Activated CD8-positive, alpha-beta memory T cell treated with anti-CD3 and anti-CD28 coated beads for 24 hours (primary cell): Measurements from ENCODE around the gene LRP10.

Source experiments
- DNase-seq: peaks from one replicate; pipeline ENCODE4 v3.0.0-alpha.2; 2020

LRP10 gene

DNA sequence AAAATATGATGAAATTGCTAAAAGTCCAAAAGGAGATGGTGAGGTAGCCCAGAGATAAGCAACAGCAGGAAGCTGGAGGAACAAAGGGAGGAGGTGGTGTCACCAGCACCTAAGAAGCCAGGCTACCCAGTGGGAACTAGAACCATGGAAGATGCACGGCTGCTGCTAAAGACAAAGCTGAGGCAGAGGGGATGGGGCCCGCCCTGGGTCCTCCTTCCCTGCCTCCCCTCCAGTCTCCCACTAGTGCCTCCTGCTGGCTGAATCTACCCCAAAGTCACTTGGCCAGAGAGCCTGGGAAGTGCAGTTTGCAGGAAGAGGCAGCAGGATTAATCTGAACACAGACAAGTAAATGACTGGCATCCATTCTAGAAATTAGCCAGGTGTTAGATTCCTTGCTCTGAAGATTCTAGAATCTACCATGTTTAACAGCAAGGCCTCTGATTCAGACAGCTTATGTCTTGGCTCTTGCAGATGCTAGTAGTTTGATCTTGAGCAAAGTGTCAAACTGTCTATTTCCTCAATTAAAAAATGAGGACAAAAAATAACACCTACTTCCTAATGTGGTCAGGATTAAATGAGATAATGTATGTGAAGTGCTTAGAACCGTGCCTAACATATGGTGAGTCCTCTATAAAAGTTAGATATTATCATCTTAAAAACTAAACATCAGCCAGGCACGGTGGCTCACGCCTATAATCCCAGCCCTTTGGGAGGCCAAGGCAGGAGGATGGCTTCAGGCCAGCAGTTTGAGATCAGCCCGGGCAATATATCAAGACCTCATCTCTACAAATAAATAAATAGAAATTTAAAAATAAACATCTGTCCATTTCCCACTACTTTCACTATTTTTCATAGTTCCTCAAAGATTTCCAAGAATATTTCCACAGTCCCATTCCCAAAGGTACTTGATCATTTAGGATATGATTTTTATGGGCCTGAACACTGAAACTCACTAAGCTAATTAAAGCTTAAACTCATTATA lies 5.8 kb upstream of the LRP10 start:
- DNase-seq: no peak

DNA sequence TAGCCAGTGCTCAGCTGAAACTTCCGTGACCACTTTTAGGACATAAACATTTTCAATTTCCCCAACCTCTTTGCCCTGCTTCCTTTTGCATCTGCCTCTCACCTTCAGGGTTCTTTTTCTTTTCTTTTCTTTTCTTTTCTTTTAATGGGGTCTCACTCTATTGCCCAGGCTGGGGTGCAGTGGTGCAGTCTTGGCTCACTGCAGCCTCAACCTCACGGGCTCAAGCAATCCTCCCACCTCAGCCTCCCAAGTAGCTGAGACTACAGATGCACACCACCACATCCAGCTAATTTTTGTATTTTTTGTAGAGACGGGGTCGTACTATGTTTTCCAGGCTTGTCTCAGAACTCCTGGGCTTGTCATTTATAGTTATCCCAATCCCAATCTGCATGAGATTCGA lies 4.7 kb upstream of the LRP10 start:
- no peak for DNase-seq

DNA sequence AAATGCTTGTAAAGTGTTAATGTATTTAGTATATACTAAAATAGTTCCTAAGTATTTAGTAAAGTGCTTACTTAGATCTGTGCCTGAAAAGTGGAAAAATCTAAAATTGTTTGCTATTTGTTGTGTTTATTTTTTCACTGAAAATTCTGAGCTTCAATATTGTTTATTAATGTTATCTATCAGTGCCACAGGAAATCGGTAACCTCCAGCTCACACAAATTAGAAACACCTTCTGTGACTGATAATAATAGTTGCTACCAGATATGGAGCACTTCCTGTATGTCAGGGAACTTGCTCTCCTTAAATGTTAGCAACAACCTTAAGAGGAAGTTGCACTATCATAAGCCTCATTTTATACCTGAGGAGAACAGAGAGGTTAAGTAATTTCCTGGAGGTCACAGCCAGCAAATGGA lies 723 bp upstream of the LRP10 start:
- no peak for DNase-seq

DNA sequence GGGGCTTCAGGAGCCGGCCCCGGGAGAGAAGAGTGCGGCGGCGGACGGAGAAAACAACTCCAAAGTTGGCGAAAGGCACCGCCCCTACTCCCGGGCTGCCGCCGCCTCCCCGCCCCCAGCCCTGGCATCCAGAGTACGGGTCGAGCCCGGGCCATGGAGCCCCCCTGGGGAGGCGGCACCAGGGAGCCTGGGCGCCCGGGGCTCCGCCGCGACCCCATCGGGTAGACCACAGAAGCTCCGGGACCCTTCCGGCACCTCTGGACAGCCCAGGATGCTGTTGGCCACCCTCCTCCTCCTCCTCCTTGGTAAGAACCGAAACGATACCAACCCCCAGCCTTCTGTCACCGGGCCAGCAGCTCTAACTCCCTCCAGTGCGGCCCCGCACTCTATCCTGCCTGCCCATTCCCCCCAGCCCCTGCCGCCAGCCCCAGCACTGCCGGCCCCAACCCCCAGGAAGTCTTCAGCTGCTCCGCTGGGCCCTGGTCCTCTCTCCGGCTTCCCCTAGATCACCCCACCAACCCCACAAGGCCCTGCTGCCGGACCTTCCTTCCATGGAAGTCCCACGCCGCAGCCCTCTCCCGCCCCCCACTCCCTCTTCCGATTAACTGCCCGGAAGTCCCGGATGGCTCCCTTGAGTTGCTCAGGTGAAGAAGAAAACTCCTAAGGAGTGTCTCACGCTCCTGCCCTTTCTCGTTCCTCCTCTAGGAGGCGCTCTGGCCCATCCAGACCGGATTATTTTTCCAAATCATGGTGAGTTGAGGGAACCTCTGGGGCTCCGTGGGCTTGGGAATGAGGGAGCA lies 693 bp downstream of the LRP10 start:
- DNase-seq: peak; percentile 89

DNA sequence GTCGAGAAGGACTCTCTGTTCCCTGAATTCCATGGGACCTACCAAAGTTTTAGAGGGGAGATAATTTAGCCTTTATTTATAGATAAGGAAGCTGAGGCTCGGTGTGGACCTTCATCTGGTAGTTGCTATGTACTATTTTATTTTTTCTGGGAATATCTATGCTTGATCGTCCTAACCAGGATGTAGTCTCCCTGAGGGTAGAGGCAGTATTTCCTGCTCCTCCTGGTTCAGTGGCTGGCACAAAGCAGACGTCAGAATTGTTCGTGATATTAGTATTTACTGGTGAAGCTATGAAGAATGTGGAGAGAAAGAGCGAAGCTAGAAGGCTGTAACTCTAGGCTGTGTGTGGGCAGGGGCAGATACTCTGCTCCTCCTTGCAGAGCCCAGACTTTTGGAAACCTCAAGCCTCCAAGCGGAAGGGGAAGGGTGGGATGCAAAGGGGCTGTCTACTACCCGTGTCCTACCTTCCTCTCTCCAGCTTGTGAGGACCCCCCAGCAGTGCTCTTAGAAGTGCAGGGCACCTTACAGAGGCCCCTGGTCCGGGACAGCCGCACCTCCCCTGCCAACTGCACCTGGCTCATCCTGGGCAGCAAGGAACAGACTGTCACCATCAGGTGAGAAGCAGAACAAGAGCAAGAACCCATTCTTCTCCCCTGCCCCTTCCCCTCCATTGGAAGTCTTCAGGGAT lies 1.4 kb downstream of the LRP10 start:
- DNase-seq: no peak

DNA sequence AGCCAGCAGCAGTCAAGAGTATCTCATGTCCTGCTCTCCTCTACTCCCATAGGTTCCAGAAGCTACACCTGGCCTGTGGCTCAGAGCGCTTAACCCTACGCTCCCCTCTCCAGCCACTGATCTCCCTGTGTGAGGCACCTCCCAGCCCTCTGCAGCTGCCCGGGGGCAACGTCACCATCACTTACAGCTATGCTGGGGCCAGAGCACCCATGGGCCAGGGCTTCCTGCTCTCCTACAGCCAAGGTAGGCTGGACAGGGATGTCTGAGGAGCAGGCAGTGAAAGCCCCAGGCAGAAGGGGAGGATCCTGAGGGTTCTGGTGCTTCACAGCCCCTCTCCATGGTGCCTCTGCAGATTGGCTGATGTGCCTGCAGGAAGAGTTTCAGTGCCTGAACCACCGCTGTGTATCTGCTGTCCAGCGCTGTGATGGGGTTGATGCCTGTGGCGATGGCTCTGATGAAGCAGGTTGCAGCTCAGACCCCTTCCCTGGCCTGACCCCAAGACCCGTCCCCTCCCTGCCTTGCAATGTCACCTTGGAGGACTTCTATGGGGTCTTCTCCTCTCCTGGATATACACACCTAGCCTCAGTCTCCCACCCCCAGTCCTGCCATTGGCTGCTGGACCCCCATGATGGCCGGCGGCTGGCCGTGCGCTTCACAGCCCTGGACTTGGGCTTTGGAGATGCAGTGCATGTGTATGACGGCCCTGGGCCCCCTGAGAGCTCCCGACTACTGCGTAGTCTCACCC lies 3.6 kb downstream of the LRP10 start:
- DNase-seq: no peak

DNA sequence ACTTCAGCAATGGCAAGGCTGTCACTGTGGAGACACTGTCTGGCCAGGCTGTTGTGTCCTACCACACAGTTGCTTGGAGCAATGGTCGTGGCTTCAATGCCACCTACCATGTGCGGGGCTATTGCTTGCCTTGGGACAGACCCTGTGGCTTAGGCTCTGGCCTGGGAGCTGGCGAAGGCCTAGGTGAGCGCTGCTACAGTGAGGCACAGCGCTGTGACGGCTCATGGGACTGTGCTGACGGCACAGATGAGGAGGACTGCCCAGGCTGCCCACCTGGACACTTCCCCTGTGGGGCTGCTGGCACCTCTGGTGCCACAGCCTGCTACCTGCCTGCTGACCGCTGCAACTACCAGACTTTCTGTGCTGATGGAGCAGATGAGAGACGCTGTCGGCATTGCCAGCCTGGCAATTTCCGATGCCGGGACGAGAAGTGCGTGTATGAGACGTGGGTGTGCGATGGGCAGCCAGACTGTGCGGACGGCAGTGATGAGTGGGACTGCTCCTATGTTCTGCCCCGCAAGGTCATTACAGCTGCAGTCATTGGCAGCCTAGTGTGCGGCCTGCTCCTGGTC lies 4.3 kb downstream of the LRP10 start:
- DNase-seq: no peak

DNA sequence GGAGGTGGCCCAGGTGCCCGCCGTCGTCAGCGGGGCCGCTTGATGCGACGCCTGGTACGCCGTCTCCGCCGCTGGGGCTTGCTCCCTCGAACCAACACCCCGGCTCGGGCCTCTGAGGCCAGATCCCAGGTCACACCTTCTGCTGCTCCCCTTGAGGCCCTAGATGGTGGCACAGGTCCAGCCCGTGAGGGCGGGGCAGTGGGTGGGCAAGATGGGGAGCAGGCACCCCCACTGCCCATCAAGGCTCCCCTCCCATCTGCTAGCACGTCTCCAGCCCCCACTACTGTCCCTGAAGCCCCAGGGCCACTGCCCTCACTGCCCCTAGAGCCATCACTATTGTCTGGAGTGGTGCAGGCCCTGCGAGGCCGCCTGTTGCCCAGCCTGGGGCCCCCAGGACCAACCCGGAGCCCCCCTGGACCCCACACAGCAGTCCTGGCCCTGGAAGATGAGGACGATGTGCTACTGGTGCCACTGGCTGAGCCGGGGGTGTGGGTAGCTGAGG lies 5.5 kb downstream of the LRP10 start:
- no peak for DNase-seq

DNA sequence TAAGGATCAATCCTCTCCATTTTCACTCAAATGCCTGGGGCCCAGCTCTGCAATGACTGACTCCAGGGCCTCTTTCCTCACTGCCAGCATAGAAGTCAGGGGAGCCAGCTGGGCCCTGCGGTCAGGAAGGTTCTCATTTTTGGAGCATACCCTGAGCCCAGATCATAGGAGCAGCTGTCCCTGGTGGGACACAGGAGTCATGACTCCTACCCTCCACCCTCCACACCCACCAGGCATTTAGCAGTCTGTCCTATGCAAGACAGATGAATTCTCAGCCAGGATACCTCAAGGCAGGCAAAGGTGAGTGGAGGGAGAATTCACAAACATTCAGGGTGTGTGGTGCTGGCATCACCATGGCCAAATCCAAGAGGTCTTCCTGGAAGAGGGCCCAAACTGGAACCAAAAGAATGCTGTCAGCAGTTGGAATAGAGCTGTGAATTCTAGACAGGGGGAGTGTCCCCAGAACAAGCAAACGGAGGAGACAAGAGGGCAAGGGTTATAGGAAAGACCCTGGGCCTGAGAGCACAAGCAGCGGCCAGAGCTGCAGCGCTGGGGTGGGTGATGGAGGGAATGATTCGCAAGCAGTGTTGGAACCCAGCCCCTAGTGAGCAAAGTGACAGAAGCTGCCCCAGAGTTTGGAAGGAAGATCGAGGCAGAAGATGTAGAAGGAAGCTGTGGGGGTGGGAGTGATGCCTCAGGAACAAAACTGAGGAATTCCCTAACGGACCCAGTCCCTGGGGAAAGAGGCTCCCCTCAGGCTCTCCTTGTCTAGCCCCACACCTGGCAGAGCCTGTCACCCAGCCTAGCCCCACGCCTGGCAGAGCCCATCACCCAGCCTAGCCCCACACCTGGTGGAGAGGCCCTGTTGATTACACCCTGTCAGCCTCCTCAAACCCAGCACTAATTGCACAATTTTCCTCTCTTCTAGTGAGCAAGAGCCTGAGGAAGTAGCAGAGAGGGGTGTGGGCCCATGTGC lies 7.0 kb downstream of the LRP10 start:
- DNase-seq: no peak

DNA sequence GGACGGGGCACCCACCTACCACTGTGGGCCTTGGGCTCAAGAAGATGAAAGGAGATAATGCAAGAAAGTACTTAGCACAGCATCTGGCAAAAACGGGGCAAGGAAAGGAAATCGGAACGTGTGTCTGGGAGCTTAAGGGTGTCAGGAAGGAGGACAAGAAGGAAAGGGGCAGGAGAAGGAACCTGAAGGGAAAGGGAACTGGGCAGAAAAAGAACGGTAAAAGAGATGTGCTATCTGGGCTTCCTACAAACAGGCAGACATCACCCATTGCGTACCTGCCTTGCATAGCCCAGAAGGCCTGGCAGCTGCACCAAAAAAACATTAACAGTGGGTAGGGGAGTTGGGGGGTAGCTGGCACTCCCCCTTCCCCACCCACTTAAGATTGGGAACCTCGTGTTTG lies 10.5 kb downstream of the LRP10 start:
- no peak for DNase-seq

DNA sequence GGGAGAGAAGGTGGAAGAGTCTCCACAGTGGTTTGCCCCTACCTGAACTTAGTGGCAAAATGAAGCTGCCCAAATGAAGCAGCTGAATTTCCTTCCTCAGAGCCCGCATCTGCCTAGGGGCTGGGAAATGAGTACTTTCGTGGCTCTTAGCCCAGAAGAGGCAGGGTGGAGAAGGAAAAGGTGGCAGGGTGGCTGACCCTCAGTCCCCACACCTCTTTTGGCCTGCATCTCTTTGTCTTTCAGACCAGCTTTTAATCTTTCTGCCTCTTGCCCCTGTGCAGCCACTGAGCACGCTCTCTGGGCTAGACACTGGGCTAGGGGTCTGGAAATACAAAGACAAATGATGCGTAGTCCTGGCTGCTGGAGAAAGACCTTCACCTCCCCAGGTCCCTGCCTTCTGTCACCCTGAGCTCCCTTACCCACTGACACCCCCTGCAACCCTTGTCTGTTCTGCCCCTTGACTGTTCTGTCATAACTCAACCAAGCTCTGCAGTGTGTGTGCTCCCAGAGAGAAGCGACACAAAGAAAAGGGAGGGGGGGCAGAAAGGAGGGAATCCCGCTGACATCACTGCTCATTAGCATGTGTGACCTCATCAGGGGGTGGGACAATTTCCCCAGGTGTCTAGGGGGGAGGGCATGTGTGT lies 11.1 kb downstream of the LRP10 start:
- no peak for DNase-seq

DNA sequence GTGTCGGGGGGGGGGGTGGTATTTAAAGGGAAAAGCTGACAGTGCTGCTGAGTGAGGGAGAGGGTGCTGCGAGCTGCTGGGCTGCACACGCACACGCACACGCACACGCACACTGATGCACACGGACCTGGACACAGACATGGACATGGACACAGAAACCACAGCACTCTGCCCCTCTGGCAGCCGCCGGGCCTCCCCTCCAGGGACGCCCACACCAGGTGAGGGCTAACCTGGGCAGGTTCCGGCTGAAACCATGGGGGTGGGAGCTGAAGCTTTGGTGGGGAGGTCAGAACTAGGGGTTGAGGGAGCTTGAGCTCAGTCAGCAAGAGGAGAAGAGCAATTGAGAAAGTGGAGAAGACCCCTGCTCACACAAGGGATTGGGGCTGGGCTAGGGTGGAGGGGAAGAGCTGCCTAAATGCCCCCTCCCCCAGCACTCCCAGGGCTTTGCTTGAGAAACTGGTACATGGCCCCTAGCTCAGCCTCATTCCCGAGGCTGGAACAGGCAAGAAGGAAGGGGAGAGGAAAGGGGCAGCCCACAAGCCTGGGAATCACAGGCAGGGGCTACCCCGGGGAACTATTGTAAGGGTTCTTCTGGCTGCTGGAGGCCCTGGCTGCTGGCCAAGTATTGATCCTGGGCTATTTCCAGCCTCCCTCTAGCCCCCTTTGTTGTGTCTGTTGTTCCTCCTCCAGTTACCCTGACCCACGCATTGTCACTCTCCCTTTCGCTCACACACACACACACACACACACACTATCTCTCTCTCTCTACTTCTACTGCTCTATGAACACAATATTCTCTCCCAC lies 11.8 kb downstream of the LRP10 start, which contains the start of gene REM2:
Gene REM2, plus strand, starts transcription at position 50 of the 804 bp plus-strand sequence. Its CDS starts 66 bp downstream, at position 116.
- DNase-seq: no peak

DNA sequence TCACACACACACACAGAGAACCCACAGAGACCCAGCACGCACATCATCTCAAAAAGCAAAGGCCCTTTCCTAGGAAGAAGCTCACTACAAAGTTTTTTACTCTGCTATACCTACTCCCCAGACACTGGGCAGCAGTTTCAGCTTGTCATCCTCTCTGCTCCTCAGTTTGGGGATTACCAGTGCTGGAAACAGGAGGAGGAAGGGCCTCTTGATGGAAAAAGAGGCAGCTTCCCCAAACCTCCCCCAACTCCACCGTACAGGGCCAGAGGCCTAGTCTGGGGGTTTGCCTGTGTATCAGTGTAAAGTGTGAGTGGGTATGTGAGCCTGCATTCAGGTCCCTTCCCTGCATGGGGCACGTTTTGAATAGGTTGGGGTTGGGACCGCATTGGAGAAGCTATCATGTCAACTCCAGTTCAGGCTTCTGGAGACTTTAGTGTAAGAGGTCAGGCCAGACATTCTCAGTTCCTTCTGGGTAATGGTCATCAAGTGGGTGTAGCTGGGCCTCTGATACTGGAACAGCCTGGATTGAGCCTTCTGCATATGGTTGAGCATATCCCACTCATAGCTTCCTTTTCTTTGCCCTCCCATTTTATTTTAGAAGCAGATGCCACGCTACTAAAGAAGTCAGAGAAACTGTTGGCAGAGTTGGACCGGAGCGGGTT lies 12.7 kb downstream of the LRP10 start:
- no peak for DNase-seq

DNA sequence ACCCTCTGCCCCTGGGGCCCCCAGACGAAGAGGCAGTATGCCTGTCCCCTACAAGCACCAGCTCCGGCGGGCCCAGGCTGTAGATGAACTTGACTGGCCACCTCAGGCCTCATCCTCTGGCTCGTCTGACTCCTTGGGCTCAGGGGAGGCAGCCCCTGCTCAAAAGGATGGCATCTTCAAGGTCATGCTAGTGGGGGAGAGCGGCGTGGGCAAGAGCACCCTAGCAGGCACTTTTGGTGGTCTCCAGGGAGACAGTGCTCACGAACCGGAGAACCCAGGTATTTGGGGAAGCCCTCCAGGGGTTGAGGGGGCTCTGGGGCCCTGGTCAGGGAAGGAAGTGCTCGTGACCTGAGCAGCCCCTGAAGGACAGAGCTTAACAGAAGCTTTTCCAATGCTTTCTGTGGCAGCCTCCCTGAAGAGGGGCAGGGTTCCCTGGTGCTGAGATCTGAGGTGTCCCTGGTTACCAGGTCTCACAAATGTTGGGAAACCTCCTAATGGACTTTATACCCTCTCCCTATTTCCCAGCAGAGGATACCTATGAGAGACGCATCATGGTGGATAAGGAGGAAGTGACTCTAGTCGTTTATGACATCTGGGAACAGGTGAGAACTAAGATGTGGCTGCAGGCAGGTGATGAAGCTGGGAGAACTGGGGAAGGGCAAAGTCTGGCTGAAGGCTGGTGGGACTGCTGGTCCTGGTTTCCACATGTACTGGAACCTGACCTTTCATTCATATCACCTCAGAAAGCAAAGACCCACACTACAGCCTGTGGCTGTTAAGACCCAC lies 13.4 kb downstream of the LRP10 start:
- no peak for DNase-seq

DNA sequence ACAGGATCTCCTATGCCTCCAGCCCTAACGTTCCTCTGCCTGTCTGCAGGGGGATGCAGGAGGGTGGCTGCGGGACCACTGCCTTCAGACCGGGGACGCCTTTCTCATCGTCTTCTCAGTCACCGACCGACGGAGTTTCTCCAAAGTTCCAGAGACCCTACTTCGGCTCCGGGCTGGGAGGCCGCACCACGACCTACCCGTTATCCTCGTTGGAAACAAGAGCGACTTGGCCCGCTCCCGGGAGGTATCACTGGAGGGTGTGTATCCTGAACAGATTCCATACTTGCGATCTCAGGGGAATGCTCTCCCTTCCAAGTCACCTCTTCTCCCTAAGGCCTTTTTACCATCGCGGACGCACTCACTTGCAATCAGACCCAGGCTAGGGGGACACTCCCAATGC lies 14.4 kb downstream of the LRP10 start:
- no peak for DNase-seq

DNA sequence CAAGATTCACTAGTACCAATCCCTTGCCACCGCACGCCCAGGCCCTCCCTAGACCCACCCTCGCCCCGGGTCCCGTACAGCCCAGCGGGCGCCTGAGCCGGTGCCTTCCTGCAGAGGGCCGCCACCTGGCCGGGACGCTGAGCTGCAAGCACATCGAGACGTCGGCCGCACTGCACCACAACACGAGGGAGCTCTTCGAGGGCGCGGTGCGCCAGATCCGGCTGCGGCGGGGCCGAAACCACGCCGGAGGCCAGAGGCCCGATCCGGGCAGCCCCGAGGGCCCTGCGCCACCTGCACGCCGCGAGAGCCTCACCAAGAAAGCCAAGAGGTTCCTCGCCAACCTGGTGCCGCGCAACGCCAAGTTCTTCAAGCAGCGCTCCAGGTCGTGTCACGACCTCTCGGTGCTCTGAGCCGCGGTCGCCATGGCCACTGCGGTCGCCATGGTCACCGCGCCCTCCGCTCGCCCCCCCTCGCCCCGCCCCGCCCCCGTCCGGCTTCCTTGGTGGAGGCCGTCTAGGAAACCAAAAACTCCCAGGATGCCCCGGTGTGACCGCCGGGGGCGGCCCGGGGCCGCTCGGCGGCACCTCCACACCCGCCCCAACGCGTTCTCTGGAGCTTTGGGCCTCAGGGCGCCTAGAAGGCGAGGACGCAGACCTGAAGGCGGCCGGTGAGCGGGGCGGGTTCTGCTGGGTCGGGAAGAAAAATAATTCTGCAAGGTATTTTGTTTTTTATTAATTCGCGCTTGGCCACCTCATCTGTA lies 15.1 kb downstream of the LRP10 start:
- peak; percentile 85 for DNase-seq
